Neuron (in vitro differentiated cells): ENCODE data around the gene CDRT4.
"Not testable (repeated sequence)": the region's sequence is repeated elsewhere in the genome, so short reads cannot be mapped to it uniquely, and the experiment has no call there.

ENCODE experiments used
- H2AFZ ChIP-seq: one replicate; pipeline ENCODE4 v1.6.1; 2013; ENCODE audit warnings: low read depth, mild to moderate bottlenecking, inconsistent platforms, low read length, moderate library complexity
- H3K27me3 ChIP-seq: one replicate; pipeline ENCODE4 v1.6.1; 2013; ENCODE audit warnings: low read length; ENCODE audit not compliant: insufficient read depth
- H3K36me3 ChIP-seq: one replicate; pipeline ENCODE4 v1.6.1; 2013; ENCODE audit warnings: low read length; ENCODE audit not compliant: insufficient read depth
- H3K4me1 ChIP-seq: one replicate; pipeline ENCODE4 v1.6.1; 2013; ENCODE audit warnings: low read length; ENCODE audit not compliant: insufficient read depth
- H3K4me3 ChIP-seq: 2 replicates; pipeline ENCODE4 v1.5.1; 2013; ENCODE audit warnings: mild to moderate bottlenecking, low read length, moderate library complexity
- H3K9me3 ChIP-seq: one replicate; pipeline ENCODE4 v1.6.1; 2013; ENCODE audit warnings: low read length

CDRT4 gene

GRCh38 chr17:15467592-15467991, at the start of gene CDRT4:
Gene CDRT4, minus strand, starts transcription at chr17:15467621. Its CDS starts 27,383 bp downstream, at chr17:15440238.
- Histone ChIP-seq H3K4me1 (no peaks in the 10 kb centered on the region), H3K27me3 (no peaks in the 10 kb centered on the region)

GRCh38 chr17:15516150-15516549, 48.7 kb upstream of the CDRT4 start:
- Histone ChIP-seq H3K36me3 (peaks cover 11% of the 10 kb centered on the region), H3K4me1 (peaks cover 23% of the 10 kb centered on the region), H2AFZ (no peak overlapping the region), H3K9me3 (peaks cover 6% of the 10 kb centered on the region), H3K27me3 (no peaks in the 10 kb centered on the region), H3K4me3 (no peak overlapping the region)

More at GRCh38 chr17:15467592-15467991, at the start of gene CDRT4:
- Histone ChIP-seq H3K9me3 (no peaks in the 10 kb centered on the region), H3K4me3 (no peak within 1 kb of the TSS), H3K36me3 (no peaks in the 10 kb centered on the region), H2AFZ (no peak within 1 kb of the TSS)

GRCh38 chr17:15514469-15514868, 47.0 kb upstream of the CDRT4 start:
- Histone ChIP-seq H2AFZ (no peak overlapping the region), H3K27me3 (no peaks in the 10 kb centered on the region), H3K36me3 (peaks cover 11% of the 10 kb centered on the region), H3K9me3 (peaks cover 6% of the 10 kb centered on the region), H3K4me3 (no peak overlapping the region), H3K4me1 (peaks cover 23% of the 10 kb centered on the region)

GRCh38 chr17:15513856-15514459, 46.5 kb upstream of the CDRT4 start:
- Histone ChIP-seq H3K27me3 (no peaks in the 10 kb centered on the region), H3K36me3 (peaks cover 11% of the 10 kb centered on the region)

GRCh38 chr17:15513058-15513791, 45.8 kb upstream of the CDRT4 start:
- H3K36me3 ChIP-seq, result peaks cover 11% of the 10 kb centered on the region
- H3K27me3 ChIP-seq, result no peaks in the 10 kb centered on the region
- no peak overlapping the region for H3K4me3 ChIP-seq
- H2AFZ ChIP-seq, result no peak overlapping the region
- peaks cover 23% of the 10 kb centered on the region for H3K4me1 ChIP-seq
- peaks cover 6% of the 10 kb centered on the region for H3K9me3 ChIP-seq

More at GRCh38 chr17:15513856-15514459, 46.5 kb upstream of the CDRT4 start:
- no peak overlapping the region for H2AFZ ChIP-seq
- H3K4me3 ChIP-seq, result no peak overlapping the region
- peaks cover 23% of the 10 kb centered on the region for H3K4me1 ChIP-seq
- peaks cover 6% of the 10 kb centered on the region for H3K9me3 ChIP-seq

GRCh38 chr17:15512071-15512709, 44.8 kb upstream of the CDRT4 start:
- Histone ChIP-seq H3K36me3 (peaks cover 11% of the 10 kb centered on the region), H2AFZ (no peak overlapping the region), H3K9me3 (peaks cover 8% of the 10 kb centered on the region), H3K4me3 (no peak overlapping the region), H3K27me3 (no peaks in the 10 kb centered on the region), H3K4me1 (peaks cover 23% of the 10 kb centered on the region)

GRCh38 chr17:15511142-15511541, 43.7 kb upstream of the CDRT4 start:
- H3K9me3 ChIP-seq, result peaks cover 6% of the 10 kb centered on the region
- H3K36me3 ChIP-seq, result peaks cover 9% of the 10 kb centered on the region
- H3K4me3 ChIP-seq, result no peak overlapping the region
- no peaks in the 10 kb centered on the region for H3K27me3 ChIP-seq
- peaks cover 23% of the 10 kb centered on the region for H3K4me1 ChIP-seq
- H2AFZ ChIP-seq, result no peak overlapping the region

GRCh38 chr17:15510361-15510760, 42.9 kb upstream of the CDRT4 start:
- peaks cover 23% of the 10 kb centered on the region for H3K4me1 ChIP-seq
- H3K27me3 ChIP-seq, result no peaks in the 10 kb centered on the region
- H2AFZ ChIP-seq, result no peak overlapping the region
- H3K36me3 ChIP-seq, result peaks cover 2% of the 10 kb centered on the region
- no peak overlapping the region for H3K4me3 ChIP-seq
- peaks cover 6% of the 10 kb centered on the region for H3K9me3 ChIP-seq

GRCh38 chr17:15509095-15509494, 41.7 kb upstream of the CDRT4 start:
- H3K36me3 ChIP-seq, result peaks cover 2% of the 10 kb centered on the region

GRCh38 chr17:15508466-15508865, 41.0 kb upstream of the CDRT4 start:
- H3K36me3 ChIP-seq, result peaks cover 2% of the 10 kb centered on the region
- H3K4me3 ChIP-seq, result no peak overlapping the region
- H3K9me3 ChIP-seq, result peaks cover 6% of the 10 kb centered on the region
- no peak overlapping the region for H2AFZ ChIP-seq
- H3K4me1 ChIP-seq, result peaks cover 17% of the 10 kb centered on the region
- H3K27me3 ChIP-seq, result no peaks in the 10 kb centered on the region

More at GRCh38 chr17:15509095-15509494, 41.7 kb upstream of the CDRT4 start:
- no peaks in the 10 kb centered on the region for H3K27me3 ChIP-seq
- no peak overlapping the region for H2AFZ ChIP-seq
- H3K9me3 ChIP-seq, result peaks cover 6% of the 10 kb centered on the region
- peaks cover 23% of the 10 kb centered on the region for H3K4me1 ChIP-seq
- H3K4me3 ChIP-seq, result no peak overlapping the region

GRCh38 chr17:15507896-15508295, 40.5 kb upstream of the CDRT4 start:
- Histone ChIP-seq H3K27me3 (no peaks in the 10 kb centered on the region), H3K4me1 (peaks cover 11% of the 10 kb centered on the region), H2AFZ (no peak overlapping the region), H3K9me3 (peaks cover 6% of the 10 kb centered on the region), H3K36me3 (peaks cover 2% of the 10 kb centered on the region), H3K4me3 (no peak overlapping the region)

GRCh38 chr17:15507001-15507400, 39.6 kb upstream of the CDRT4 start:
- Histone ChIP-seq H3K36me3 (peaks cover 2% of the 10 kb centered on the region), H3K4me3 (no peak overlapping the region), H3K4me1 (peaks cover 2% of the 10 kb centered on the region), H3K9me3 (peaks cover 6% of the 10 kb centered on the region), H2AFZ (no peak overlapping the region), H3K27me3 (no peaks in the 10 kb centered on the region)

- H3K4me3 ChIP-seq, H3K36me3 ChIP-seq, H3K4me1 ChIP-seq, H2AFZ ChIP-seq, H3K9me3 ChIP-seq, H3K27me3 ChIP-seq: not testable (repeated sequence)
Measured at GRCh38 chr17:15505708-15506107, 38.3 kb upstream of the CDRT4 start.
